Gastroesophageal sphincter (tissue), 3 donors: ENCODE results near the gene SPECC1L.

ENCODE experiments used
- EP300 ChIP-seq: sonication (generic); formaldehyde crosslinking; IDR thresholded peaks from one replicate; pipeline ENCODE4 v1.6.1; 2017; ENCODE audit warnings: antibody characterized with exemption, mild to moderate bottlenecking
- TF ChIP-seq, protein P1 (sequence below), 4 experiments: fragments of 200-600 bp in 2 of 4; fragments of 450-650 bp in 2 of 4; sonication (generic) in 1 of 4; IDR thresholded peaks; one replicate each; pipeline ENCODE4 v1.5.1; 2017 to 2019; ENCODE audit warnings: antibody characterized with exemption in 4 of 4, mild to moderate bottlenecking in 2 of 4, moderate library complexity in 2 of 4

DNA sequence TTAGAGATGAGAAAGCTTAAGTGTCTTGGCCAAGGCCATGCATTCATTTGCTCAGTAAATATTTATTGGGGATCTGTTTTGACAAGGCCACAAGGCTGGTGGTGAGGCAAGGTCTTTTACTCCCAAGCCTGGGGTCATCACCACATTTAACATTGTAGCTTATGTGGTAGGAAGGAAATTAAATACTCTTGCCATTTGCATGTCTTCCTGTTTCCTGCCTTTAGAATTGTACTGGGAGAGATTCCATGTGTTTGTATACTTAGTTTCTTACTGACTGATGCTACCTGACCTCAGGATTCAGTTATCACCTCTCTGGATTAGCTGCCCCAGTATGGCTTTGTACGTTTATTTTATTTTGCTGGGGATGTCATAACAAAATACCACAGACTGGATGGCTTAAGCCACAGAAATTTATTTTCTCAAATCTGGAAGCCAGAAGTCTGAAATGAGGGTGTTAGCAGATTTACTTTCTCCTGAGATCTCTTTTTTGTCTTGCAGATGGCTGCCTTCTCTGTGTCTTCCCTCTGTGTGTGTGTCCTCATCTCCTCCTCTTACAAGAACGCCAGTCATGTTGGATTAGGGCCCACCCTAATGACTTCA is 44.8 kb downstream of the SPECC1L start:
- TF ChIP-seq, protein P1, sequence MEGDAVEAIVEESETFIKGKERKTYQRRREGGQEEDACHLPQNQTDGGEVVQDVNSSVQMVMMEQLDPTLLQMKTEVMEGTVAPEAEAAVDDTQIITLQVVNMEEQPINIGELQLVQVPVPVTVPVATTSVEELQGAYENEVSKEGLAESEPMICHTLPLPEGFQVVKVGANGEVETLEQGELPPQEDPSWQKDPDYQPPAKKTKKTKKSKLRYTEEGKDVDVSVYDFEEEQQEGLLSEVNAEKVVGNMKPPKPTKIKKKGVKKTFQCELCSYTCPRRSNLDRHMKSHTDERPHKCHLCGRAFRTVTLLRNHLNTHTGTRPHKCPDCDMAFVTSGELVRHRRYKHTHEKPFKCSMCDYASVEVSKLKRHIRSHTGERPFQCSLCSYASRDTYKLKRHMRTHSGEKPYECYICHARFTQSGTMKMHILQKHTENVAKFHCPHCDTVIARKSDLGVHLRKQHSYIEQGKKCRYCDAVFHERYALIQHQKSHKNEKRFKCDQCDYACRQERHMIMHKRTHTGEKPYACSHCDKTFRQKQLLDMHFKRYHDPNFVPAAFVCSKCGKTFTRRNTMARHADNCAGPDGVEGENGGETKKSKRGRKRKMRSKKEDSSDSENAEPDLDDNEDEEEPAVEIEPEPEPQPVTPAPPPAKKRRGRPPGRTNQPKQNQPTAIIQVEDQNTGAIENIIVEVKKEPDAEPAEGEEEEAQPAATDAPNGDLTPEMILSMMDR (IDR thresholded peaks at IDR 0.05): no peak
- TF ChIP-seq EP300: no peak
